ENCODE results near the gene SEPTIN2. TPM values are rescaled to one million over a fixed set of nuclear protein-coding genes. Genes with fewer than 3 reads are reported as not detected.

SEPTIN2 gene
- total RNA-seq, 1 experiment from 2014 or later, result 342 TPM

GRCh38 chr2:241344925-241345651 is 29.4 kb downstream of the SEPTIN2 start:
- H3K36me3 ChIP-seq (ENCODE audit: insufficient read depth, low read length, poor library complexity, severe bottlenecking), result peaks cover 95% of the 10 kb centered on the region
- no peak overlapping the region for H3K27ac ChIP-seq (ENCODE audit: low read depth, low read length, poor library complexity, severe bottlenecking)
- CTCF ChIA-PET, result no interaction called here
- no peak overlapping the region for H3K4me3 ChIP-seq (ENCODE audit: low read depth, low read length, poor library complexity, severe bottlenecking)
- intact Hi-C loops (cut with micrococcal nuclease; ENCODE audit: unreplicated experiment), result no loop called here
- H3K9me3 ChIP-seq (ENCODE audit: low read depth, low read length, poor library complexity, severe bottlenecking), result no peaks in the 10 kb centered on the region
- peaks cover 4% of the 10 kb centered on the region for H3K4me1 ChIP-seq (ENCODE audit: insufficient read depth, low read length, poor library complexity, severe bottlenecking)
- POLR2A ChIA-PET (ENCODE audit: low non-redundant PET), result no interaction called here
- H3K27me3 ChIP-seq (replicated peaks; ENCODE audit: insufficient read depth, low read depth, low read length, poor library complexity), result no peaks in the 10 kb centered on the region
- no TSS peak for BruUV-seq (replicated peaks)
- TF ChIP-seq CTCF (conservative IDR thresholded peaks at IDR 0.05; ENCODE audit: low read depth, low read length) (no peak), EZH2 (IDR thresholded peaks at IDR 0.05; ENCODE audit: borderline replicate concordance, low read depth, low read length, poor library complexity, severe bottlenecking) (no peak)
- no peak for DNase-seq (ENCODE audit: low spot score)

- no peak for TF ChIP-seq EZH2 (IDR thresholded peaks at IDR 0.05; ENCODE audit: borderline replicate concordance, low read depth, low read length, poor library complexity, severe bottlenecking)
- TF ChIP-seq CTCF (conservative IDR thresholded peaks at IDR 0.05; ENCODE audit: low read depth, low read length), result no peak
- Histone ChIP-seq H3K4me3 (ENCODE audit: low read depth, low read length, poor library complexity, severe bottlenecking) (no peak overlapping the region), H3K4me1 (ENCODE audit: insufficient read depth, low read length, poor library complexity, severe bottlenecking) (peaks cover 7% of the 10 kb centered on the region), H3K27ac (ENCODE audit: low read depth, low read length, poor library complexity, severe bottlenecking) (no peak overlapping the region), H3K27me3 (replicated peaks; ENCODE audit: insufficient read depth, low read depth, low read length, poor library complexity) (no peaks in the 10 kb centered on the region), H3K9me3 (ENCODE audit: low read depth, low read length, poor library complexity, severe bottlenecking) (no peaks in the 10 kb centered on the region), H3K36me3 (ENCODE audit: insufficient read depth, low read length, poor library complexity, severe bottlenecking) (peaks cover 100% of the 10 kb centered on the region)
- intact Hi-C loops (cut with micrococcal nuclease; ENCODE audit: unreplicated experiment), result no loop called here
- ChIA-PET POLR2A (ENCODE audit: low non-redundant PET) (no interaction called here), CTCF (no interaction called here)
- no TSS peak for BruUV-seq (replicated peaks)
- no peak for DNase-seq (ENCODE audit: low spot score)
Observed at GRCh38 chr2:241349941-241350340, 34.2 kb downstream of the SEPTIN2 start.

DNA sequence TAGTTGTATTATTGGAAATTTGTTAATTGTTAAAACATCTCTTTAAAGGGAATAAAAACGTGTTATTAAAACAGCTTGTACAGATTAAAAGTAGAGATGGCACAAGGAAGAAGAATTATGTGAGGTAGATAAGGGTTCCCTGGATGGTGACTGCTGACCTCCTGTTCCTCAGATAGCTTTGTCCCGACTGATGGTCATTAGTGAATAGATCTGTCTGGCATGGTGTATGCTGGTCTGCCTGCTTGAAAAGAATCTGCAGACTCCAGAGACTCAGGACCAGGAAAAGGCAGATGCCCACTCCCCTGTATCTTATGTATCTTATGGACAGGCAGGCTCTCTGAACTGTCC is 34.8 kb downstream of the SEPTIN2 start:
- Histone ChIP-seq H3K27me3 (replicated peaks; ENCODE audit: insufficient read depth, low read depth, low read length, poor library complexity) (no peaks in the 10 kb centered on the region), H3K4me1 (ENCODE audit: insufficient read depth, low read length, poor library complexity, severe bottlenecking) (peaks cover 9% of the 10 kb centered on the region), H3K4me3 (ENCODE audit: low read depth, low read length, poor library complexity, severe bottlenecking) (no peak overlapping the region), H3K27ac (ENCODE audit: low read depth, low read length, poor library complexity, severe bottlenecking) (no peak overlapping the region), H3K36me3 (ENCODE audit: insufficient read depth, low read length, poor library complexity, severe bottlenecking) (peaks cover 94% of the 10 kb centered on the region), H3K9me3 (ENCODE audit: low read depth, low read length, poor library complexity, severe bottlenecking) (no peaks in the 10 kb centered on the region)
- CTCF ChIA-PET, result interaction anchor here (0.6 kb wide), 1 partner anchor 42 kb away, joined by 3 read pairs; no protein-coding TSS in a partner anchor
- POLR2A ChIA-PET (ENCODE audit: low non-redundant PET), result no interaction called here
- intact Hi-C loops (cut with micrococcal nuclease; ENCODE audit: unreplicated experiment), result no loop called here
- DNase-seq (ENCODE audit: low spot score), result no peak
- no TSS peak for BruUV-seq (replicated peaks)
- no peak for TF ChIP-seq EZH2 (IDR thresholded peaks at IDR 0.05; ENCODE audit: borderline replicate concordance, low read depth, low read length, poor library complexity, severe bottlenecking)

Measured in A673 (cell line).